ENCODE data around the gene PHLPP1.

The PHLPP1 gene

GRCh38 chr18:63028380-63028779 lies 313.0 kb downstream of the PHLPP1 start:
- no peak for DNase-seq

Measured in activated effector memory CD4-positive, alpha-beta T cell treated with Interleukin-2 at 50 U/mL for 16 hours (primary cell).